ENCODE results near the gene TAF1C.
"Not testable (repeated sequence)": the region's sequence is repeated elsewhere in the genome, so short reads cannot be mapped to it uniquely, and the experiment has no call there.

TAF1C gene, protein sequence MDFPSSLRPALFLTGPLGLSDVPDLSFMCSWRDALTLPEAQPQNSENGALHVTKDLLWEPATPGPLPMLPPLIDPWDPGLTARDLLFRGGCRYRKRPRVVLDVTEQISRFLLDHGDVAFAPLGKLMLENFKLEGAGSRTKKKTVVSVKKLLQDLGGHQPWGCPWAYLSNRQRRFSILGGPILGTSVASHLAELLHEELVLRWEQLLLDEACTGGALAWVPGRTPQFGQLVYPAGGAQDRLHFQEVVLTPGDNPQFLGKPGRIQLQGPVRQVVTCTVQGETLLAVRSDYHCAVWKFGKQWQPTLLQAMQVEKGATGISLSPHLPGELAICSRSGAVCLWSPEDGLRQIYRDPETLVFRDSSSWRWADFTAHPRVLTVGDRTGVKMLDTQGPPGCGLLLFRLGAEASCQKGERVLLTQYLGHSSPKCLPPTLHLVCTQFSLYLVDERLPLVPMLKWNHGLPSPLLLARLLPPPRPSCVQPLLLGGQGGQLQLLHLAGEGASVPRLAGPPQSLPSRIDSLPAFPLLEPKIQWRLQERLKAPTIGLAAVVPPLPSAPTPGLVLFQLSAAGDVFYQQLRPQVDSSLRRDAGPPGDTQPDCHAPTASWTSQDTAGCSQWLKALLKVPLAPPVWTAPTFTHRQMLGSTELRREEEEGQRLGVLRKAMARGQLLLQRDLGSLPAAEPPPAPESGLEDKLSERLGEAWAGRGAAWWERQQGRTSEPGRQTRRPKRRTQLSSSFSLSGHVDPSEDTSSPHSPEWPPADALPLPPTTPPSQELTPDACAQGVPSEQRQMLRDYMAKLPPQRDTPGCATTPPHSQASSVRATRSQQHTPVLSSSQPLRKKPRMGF

GRCh38 chr16:84186685-84187437 is at the start of gene TAF1C:
Gene TAF1C, minus strand, starts transcription at chr16:84187057. Its CDS starts 2,069 bp downstream, at chr16:84184988.
- peak; percentile 98 for DNase-seq (ENCODE audit: low spot score)

- no peak for DNase-seq (ENCODE audit: low spot score)
Measured at GRCh38 chr16:84234321-84235241, 47.7 kb upstream of the TAF1C start.

DNA sequence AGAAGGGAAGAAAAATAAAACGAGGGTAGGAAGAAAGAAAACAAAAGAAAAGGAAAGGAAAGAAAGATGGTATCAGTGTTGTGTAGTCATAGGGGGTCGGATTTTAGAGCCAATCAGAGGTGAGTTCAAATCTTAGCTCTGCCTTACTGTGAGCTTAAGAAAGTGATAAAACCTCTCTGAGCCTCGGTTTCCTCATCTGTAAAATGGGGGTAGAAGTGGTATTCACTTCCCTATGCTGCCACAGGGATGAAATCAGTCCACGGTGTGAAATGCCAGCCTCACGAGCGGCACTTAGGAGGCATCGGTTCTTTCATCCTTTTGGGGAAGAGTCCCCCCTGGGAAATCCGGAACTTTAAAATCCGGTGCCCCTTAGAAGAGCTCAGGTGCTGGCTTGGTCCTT is 46.9 kb upstream of the TAF1C start:
- no peak for DNase-seq (ENCODE audit: low spot score)

DNA sequence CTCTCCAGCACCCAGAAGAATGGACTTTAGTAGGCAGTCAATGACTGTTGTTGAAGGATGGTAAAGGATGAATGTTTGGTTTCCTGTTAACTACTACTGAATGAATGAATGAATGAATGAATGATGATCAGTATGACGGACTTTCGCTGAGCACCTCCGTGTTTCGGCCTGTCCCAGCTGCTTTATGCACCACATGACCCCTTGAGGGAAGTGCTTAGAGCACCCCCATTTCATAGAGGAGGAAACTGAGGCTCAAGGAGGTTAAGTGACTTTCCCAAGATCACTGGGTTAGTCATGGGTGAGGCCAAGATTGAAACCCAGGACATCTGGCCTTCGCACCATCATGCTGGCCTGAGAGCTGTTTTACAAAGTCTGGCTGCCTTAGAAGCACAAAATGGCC is 46.1 kb upstream of the TAF1C start:
- DNase-seq (ENCODE audit: low spot score) = no peak

DNA sequence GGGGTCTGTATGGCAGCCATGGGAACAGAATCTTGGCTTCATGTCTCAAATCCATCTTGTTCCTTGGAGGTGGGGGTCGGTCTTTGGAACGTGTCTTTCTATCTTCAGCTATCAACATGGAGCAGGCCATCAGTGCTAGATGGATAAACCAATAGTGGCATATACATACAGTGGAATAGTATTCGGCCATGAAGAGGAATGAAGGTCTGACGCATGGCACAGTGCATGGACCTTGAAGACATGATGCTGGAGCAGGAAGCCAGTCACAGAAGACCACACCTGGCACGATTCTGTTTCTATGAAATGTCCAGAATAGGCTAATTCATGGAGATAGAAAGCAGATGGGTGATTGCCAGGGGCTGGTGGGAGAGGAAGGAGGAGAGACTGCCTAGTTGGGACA is 45.2 kb upstream of the TAF1C start:
- no peak for DNase-seq (ENCODE audit: low spot score)

- DNase-seq (ENCODE audit: low spot score) = no peak
Measured at GRCh38 chr16:84229471-84229870, 42.6 kb upstream of the TAF1C start.

DNA sequence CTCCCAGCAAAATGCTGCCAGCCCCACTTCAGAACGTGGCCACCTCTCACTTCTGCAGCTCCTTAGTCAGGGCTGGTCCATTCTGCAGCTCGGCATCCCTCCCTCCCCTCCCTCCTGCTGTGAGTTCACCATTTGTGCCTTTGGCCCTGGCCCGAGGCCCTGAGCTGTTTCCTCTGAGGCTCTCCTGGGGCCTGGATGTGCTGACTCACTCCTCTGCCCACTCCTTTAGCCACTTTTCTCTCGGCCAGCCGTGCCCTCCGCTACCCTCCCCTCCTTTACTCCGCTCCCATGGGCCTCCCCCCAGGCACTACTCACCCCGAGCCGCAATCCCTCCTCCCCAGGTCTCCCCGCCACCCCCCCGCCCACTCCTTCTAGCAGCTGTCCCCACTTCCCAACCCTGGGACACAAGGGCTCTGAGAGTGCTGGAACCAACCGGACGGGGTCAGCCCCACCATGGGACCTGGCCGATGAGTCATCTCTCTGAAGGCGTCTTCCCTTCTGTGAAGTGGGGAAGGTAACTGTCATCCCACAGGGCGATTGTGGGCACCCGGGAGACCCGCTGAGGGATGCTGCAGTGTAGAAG is 41.5 kb upstream of the TAF1C start:
- peak; percentile 94 for DNase-seq (ENCODE audit: low spot score)

GRCh38 chr16:84227548-84227947 is 40.7 kb upstream of the TAF1C start:
- DNase-seq (ENCODE audit: low spot score) = no peak

GRCh38 chr16:84226026-84226425 is 39.2 kb upstream of the TAF1C start:
- no peak for DNase-seq (ENCODE audit: low spot score)

- no peak for DNase-seq (ENCODE audit: low spot score)
Measured at GRCh38 chr16:84225571-84225970, 38.7 kb upstream of the TAF1C start.

DNA sequence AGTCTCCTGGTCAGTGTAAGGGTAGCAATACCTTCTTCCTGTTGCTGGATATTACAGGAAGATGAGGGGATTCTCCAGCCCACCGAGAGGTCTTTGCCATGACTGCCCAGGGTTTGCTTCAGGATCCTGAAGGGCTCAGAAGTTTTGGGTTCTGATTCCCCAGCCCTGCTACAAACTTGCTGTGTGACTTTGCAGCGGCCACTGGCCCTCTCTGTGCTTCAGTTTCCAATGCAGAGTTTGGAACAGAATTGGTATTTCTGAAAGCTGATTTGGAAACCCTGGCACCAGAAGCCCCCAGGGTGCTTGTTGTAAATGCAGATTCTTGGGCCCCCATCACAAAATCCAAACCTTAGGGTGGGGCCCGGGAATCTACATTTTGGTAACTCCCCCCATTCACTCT is 38.3 kb upstream of the TAF1C start:
- DNase-seq (ENCODE audit: low spot score) = no peak

DNA sequence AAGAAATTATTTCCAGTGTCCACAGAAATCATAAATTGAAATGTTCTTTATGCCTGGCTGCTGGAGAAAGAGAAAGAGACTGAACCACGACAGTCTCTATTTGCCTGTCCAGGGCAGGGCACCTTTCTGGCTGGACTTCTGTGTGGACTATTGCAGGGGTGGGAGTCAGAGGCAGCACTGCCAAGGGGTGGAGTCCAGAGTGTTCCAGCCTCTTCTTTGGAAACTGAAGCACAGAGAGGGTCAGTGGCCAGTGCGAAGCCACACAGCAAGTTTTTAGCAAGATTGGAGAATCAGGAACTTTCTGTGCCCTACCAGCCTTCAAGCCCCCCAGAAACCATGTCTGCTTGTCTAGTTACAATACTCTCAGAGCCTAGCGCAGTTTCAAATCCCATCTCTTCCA is 37.7 kb upstream of the TAF1C start:
- no peak for DNase-seq (ENCODE audit: low spot score)

DNA sequence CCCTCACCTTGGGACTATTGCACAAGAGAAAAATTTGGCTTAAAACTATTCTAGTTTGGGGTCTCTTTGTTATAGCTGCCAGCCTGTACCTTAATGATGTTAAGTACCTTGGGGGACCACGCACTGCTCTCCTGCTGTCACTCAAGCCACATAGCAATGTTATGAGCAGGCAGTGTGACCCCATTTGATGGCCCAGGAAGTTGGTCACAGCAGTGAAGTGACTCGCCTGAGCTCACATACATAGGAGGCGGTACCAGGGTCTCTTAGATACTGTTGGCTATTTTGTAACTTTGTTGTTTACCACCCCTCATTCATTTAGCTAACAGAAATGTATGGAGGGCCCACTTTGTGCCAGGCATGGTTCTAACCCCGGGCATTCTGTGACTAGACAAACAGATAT is 36.6 kb upstream of the TAF1C start:
- DNase-seq (ENCODE audit: low spot score) = no peak

DNA sequence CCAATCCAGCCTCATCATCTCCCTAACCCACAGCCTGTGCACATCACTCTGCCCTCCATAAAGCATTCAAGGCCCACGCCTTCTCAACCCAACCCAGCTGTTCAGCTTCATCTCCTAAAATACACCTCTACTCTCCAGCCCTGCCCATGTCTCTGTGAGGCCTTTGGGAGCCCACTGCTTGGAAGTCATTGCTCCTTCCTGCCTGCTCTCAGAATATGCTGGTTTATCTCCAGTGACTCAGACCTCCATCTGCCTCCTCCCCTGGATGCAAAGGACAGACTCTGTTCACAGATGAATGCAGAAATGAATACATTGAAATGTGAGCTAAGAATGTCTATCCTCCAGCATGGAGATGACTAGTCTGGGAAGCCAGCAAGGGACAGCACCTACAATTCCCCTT is 34.0 kb upstream of the TAF1C start:
- DNase-seq (ENCODE audit: low spot score) = no peak

- no peak for DNase-seq (ENCODE audit: low spot score)
Measured at GRCh38 chr16:84218956-84219355, 32.1 kb upstream of the TAF1C start.

- DNase-seq (ENCODE audit: low spot score) = no peak
Measured at GRCh38 chr16:84218176-84218823, 31.4 kb upstream of the TAF1C start.

DNA sequence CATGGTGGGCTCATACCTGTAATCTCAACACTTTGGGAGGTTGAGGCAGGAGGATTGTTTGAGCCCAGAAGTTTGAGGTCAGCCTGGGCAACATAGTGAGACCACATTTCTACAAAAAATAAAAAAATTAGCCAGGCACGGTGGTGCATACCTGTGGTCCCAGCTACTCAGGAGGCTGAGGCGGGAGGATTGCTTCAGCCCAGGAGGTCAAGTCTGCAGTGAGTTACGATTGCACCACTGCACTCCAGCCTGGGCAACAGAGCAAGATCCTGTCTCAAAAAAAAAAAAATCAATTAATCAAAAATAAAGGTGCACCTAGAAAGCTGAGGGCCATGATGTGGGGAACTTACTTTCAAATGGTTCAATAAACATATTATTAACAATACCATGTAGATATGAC is 29.3 kb upstream of the TAF1C start:
- DNase-seq (ENCODE audit: low spot score) = not testable (repeated sequence)

DNA sequence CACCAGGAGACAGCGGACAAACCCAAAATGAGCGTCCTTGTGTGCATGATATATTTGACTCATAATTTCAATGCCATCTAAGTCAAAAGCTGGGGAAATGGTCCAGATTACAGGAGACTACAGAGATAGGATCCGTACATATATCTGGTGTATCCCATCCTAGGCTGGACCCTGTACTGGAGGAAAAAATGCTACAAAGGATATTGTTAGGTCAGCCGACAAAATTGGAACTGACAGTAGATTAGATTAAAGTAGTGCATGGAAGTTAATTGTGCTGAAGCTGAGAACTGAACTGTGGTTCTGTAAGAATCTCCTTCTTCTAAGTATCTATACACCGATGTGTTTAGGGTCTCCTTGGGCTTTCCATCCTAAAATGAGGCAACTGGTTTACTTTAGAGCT is 28.7 kb upstream of the TAF1C start:
- no peak for DNase-seq (ENCODE audit: low spot score)

GRCh38 chr16:84214451-84215066 is 27.7 kb upstream of the TAF1C start:
- DNase-seq (ENCODE audit: low spot score) = no peak

- no peak for DNase-seq (ENCODE audit: low spot score)
Measured at GRCh38 chr16:84212631-84213030, 25.8 kb upstream of the TAF1C start.
